Breast epithelium (tissue), 3 donors: ENCODE results near the gene POLE3.

ENCODE experiments used
- POLR2A ChIP-seq: fragments of 450-650 bp; IDR thresholded peaks from one replicate; pipeline ENCODE4 v1.6.1; 2016; ENCODE audit warnings: antibody characterized with exemption, mild to moderate bottlenecking, moderate library complexity
- POLR2AphosphoS5 ChIP-seq, 3 donors: sonication (generic); formaldehyde crosslinking; IDR thresholded peaks; one replicate each; pipeline ENCODE4 v1.6.1; 2017; ENCODE audit warnings: antibody characterized with exemption in 3 of 3
- TF ChIP-seq, protein P1 (sequence below), 3 donors: fragments of 450-650 bp; IDR thresholded peaks; one replicate each; pipeline ENCODE4 v1.5.1; 2016 to 2017; ENCODE audit warnings: antibody characterized with exemption in 3 of 3, mild to moderate bottlenecking in 3 of 3, moderate library complexity in 3 of 3

DNA sequence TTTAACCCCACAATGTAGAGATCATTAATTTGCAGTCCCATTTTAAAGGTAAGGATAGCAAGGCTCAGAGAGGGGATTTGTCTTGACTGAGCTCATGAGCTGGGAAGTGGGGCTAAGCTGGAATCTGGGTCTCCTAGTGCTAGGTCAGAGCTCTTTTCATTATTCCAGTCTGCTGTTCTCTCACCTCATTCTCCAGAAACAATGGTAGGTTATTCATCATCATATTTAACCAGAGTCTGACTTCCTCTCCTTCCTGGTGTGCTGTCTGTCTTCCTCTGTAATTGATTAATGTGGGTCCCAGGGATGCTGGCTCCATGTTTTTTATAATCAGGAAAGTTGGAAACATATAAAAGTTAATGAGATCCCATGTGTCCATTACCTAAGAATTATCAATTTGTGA, 20.7 kb upstream of the POLE3 start:
- TF ChIP-seq POLR2AphosphoS5 (IDR thresholded peaks at IDR 0.05) = no peak
- TF ChIP-seq, protein P1, sequence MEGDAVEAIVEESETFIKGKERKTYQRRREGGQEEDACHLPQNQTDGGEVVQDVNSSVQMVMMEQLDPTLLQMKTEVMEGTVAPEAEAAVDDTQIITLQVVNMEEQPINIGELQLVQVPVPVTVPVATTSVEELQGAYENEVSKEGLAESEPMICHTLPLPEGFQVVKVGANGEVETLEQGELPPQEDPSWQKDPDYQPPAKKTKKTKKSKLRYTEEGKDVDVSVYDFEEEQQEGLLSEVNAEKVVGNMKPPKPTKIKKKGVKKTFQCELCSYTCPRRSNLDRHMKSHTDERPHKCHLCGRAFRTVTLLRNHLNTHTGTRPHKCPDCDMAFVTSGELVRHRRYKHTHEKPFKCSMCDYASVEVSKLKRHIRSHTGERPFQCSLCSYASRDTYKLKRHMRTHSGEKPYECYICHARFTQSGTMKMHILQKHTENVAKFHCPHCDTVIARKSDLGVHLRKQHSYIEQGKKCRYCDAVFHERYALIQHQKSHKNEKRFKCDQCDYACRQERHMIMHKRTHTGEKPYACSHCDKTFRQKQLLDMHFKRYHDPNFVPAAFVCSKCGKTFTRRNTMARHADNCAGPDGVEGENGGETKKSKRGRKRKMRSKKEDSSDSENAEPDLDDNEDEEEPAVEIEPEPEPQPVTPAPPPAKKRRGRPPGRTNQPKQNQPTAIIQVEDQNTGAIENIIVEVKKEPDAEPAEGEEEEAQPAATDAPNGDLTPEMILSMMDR (IDR thresholded peaks at IDR 0.05) = no peak
- TF ChIP-seq POLR2A = no peak
